HepG2 (cell line): ENCODE data around the gene FAM118A.

Source experiments
- CREB1 ChIP-seq, 2 experiments: fragments of 450-650 bp in 1 of 2; IDR thresholded peaks; 2 replicates each; pipeline ENCODE4 v1.6.1; 2016 to 2017; ENCODE audit warnings: control low read depth in 1 of 2, mild to moderate bottlenecking in 1 of 2, missing compliant biosample characterization in 1 of 2, missing genetic modification characterization in 1 of 2
- RXRB ChIP-seq: IDR thresholded peaks from 2 replicates; pipeline ENCODE4 v1.6.1; 2016; ENCODE audit warnings: borderline replicate concordance, missing genetic modification reagents, missing compliant biosample characterization

DNA sequence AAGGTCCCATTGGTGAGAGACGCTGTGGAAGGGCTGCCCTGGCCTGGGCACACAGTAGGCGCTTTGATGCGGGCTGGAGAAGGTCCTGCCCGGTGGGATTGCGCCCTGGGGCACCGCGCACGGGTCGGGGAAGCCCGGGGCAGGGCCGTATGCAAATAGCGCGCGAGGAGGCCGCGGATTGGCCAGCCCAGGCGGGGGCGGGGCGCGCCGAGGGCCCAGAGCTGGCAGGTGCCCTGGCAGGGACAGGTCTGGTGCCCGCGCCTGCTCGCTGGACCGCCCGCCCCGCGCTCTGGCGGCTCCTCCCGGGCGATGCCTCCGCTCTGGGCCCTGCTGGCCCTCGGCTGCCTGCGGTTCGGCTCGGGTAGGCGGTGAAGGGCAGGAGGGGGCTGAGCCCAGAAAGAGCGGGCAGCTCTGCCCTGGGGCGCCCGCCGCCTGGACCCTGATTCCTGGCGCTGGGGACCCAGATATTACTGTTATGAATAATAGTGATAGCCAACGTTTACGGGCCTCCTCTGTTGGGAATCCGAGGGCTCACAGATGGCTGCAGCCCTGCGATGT, 24.9 kb upstream of the FAM118A start, which contains the start of gene UPK3A:
- no peak for TF ChIP-seq RXRB (CRISPR knock-in tag)
- no peak for TF ChIP-seq CREB1 (IDR thresholded peaks at IDR 0.05)
- no peak for TF ChIP-seq CREB1 (CRISPR knock-in tag; IDR thresholded peaks at IDR 0.05)
